ENCODE results near the gene RHBG.
"Not testable (repeated sequence)": the region's sequence is repeated elsewhere in the genome, so short reads cannot be mapped to it uniquely, and the experiment has no call there.

Gene RHBG

DNA sequence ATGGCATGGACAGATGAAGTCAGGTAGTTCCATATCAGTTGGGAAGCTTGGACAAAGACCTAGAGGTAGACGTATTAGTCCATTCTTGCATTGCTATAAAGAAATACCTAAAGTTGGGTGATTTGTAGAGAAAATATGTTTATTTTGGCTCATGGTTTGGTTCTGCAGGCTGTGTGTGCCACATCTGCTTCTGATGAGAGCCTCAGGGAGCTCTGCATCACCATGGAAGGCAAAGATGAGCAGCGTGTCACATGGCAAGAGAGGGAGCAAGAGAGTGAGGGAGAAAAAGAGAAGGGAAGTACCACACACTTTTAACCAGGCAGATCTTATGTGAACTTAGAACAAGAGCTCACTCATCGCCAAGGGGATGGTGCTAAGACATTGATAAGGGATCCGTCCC, 21.7 kb upstream of the RHBG start:
- Histone ChIP-seq H3K27ac (no peak overlapping the region), H3K4me3 (ENCODE audit: low read depth, low read length) (no peak overlapping the region), H3K36me3 (replicated peaks) (no peaks in the 10 kb centered on the region), H3K27me3 (replicated peaks) (no peaks in the 10 kb centered on the region)
- in situ Hi-C loops (cut with HindIII; ENCODE audit: low pct_ligation_motif_present, low sequenced_read_pairs): no loop called here
- DNase-seq: peak; percentile 28
- TF ChIP-seq, protein P1, sequence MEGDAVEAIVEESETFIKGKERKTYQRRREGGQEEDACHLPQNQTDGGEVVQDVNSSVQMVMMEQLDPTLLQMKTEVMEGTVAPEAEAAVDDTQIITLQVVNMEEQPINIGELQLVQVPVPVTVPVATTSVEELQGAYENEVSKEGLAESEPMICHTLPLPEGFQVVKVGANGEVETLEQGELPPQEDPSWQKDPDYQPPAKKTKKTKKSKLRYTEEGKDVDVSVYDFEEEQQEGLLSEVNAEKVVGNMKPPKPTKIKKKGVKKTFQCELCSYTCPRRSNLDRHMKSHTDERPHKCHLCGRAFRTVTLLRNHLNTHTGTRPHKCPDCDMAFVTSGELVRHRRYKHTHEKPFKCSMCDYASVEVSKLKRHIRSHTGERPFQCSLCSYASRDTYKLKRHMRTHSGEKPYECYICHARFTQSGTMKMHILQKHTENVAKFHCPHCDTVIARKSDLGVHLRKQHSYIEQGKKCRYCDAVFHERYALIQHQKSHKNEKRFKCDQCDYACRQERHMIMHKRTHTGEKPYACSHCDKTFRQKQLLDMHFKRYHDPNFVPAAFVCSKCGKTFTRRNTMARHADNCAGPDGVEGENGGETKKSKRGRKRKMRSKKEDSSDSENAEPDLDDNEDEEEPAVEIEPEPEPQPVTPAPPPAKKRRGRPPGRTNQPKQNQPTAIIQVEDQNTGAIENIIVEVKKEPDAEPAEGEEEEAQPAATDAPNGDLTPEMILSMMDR (IDR thresholded peaks at IDR 0.05; ENCODE audit: low read depth, low read length, missing control alignments): no peak

GRCh38 chr1:156352481-156352880, 16.5 kb upstream of the RHBG start:
- H3K27ac ChIP-seq; in situ Hi-C loops (cut with HindIII; ENCODE audit: low pct_ligation_motif_present, low sequenced_read_pairs); DNase-seq; H3K4me3 ChIP-seq (ENCODE audit: low read depth, low read length); H3K27me3 ChIP-seq (replicated peaks); H3K36me3 ChIP-seq (replicated peaks): not testable (repeated sequence)

DNA sequence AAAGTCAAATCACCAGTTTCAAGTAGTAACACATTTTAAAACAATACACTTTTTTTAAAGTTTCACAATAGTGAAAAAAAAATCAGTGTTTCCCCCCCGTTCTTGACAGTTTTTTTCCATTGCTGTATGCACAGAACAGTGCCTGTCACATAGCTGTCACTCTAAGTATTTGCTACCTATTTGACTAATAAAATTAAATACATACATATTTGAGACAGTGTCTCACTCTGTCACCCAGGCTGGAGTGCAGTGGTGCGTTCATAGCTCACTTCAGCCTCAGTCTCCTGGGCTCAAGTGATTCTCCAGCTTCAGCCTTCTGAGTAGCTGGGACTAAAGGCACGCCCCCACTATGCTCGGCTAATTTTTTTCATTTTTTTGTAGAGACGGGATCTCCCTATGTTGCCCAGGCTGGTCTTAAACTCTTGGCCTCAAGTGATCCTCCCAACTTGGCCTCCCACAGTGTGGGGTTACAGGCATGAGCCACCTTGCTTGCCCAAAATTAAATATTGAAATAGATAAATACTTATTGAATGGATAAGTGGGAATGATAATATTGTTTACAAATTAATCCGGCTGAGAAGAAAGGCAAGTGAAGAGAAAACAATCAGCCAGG, 12.6 kb upstream of the RHBG start:
- no peaks in the 10 kb centered on the region for H3K36me3 ChIP-seq (replicated peaks)
- no peak overlapping the region for H3K4me3 ChIP-seq (ENCODE audit: low read depth, low read length)
- DNase-seq: no peak
- H3K27me3 ChIP-seq (replicated peaks): peaks cover 2% of the 10 kb centered on the region
- in situ Hi-C loops (cut with HindIII; ENCODE audit: low pct_ligation_motif_present, low sequenced_read_pairs): no loop called here
- TF ChIP-seq, protein P1 (IDR thresholded peaks at IDR 0.05; ENCODE audit: low read depth, low read length, missing control alignments): no peak
- no peak overlapping the region for H3K27ac ChIP-seq

GRCh38 chr1:156356875-156357534, 12.0 kb upstream of the RHBG start:
- in situ Hi-C loops (cut with HindIII; ENCODE audit: low pct_ligation_motif_present, low sequenced_read_pairs): no loop called here
- Histone ChIP-seq H3K27me3 (replicated peaks) (peaks cover 2% of the 10 kb centered on the region), H3K4me3 (ENCODE audit: low read depth, low read length) (no peak overlapping the region), H3K27ac (no peak overlapping the region), H3K36me3 (replicated peaks) (no peaks in the 10 kb centered on the region)
- TF ChIP-seq, protein P1 (IDR thresholded peaks at IDR 0.05; ENCODE audit: low read depth, low read length, missing control alignments): peak; percentile 91
- no peak for DNase-seq

DNA sequence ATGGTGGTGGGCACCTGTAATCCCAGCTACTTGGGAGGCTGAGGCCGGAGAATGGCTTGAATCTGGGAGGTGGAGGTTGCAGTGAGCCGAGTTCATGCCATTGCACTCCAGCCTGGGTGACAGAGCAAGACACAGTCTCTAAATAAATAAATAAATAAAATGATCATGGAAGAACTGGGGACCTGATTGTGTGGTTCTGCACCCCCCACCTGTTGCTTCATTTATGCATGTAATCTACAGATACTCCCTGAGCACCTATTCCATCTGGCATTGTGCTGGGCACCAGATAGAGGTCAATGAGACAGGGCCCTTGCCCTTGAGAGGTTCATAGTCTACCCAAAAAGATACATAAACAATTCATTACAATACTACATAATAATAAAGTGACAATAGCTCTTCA, 11.0 kb upstream of the RHBG start:
- peaks cover 2% of the 10 kb centered on the region for H3K27me3 ChIP-seq (replicated peaks)
- DNase-seq: no peak
- in situ Hi-C loops (cut with HindIII; ENCODE audit: low pct_ligation_motif_present, low sequenced_read_pairs): no loop called here

DNA sequence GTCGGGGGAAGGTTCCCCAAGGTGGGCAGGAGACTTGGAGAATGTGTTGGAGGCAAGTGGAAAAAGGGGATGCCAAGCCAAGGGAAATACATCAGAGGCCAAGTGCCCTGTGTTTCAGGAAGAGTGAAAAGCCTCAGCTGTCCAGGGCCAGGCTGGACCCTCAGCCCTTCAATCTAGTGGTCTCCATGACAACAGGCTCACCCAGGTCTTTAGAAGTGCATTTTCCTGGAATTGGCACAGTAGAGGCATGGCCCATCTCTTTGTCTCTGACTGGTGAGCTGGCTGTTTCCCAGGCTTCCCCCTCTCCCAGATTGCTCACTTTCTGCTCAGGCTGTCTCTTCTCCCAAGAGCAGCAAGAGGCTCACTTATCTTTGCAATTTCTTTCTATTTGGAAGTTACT, 10.4 kb upstream of the RHBG start:
- Histone ChIP-seq H3K27me3 (replicated peaks) (peaks cover 2% of the 10 kb centered on the region), H3K27ac (no peak overlapping the region), H3K4me3 (ENCODE audit: low read depth, low read length) (no peak overlapping the region), H3K36me3 (replicated peaks) (no peaks in the 10 kb centered on the region)
- in situ Hi-C loops (cut with HindIII; ENCODE audit: low pct_ligation_motif_present, low sequenced_read_pairs): no loop called here
- no peak for DNase-seq
- TF ChIP-seq, protein P1 (IDR thresholded peaks at IDR 0.05; ENCODE audit: low read depth, low read length, missing control alignments): no peak

More for the DNA sequence above, 11.0 kb upstream of the RHBG start:
- Histone ChIP-seq H3K4me3 (ENCODE audit: low read depth, low read length) (no peak overlapping the region), H3K27ac (no peak overlapping the region), H3K36me3 (replicated peaks) (no peaks in the 10 kb centered on the region)
- TF ChIP-seq, protein P1 (IDR thresholded peaks at IDR 0.05; ENCODE audit: low read depth, low read length, missing control alignments): no peak
